Iris pigment epithelial cell (primary cell): ENCODE data around the gene PCSK2.

Source experiments
- DNase-seq: peaks from one replicate; pipeline ENCODE4 v3.0.0-alpha.2; 2011; ENCODE audit warnings: low read depth

Gene PCSK2

DNA sequence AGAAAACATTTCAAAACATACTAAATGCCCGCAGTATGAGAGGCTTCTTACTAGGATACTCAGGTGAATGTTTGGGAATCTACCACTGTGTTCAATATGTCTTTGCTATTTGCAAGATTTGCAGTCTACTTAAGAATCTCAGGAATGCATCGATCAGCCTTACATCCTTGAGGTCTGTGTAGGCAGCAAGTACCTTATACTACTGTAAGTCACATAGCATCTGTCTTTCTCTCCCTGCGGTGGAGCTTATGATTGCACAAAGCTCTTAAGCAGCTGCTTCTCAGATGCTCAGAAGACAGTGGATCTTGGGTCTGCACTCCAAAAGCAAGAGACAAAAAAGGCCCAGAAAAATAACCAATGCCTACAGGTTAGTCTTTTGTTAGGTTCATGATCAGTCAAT lies 21.4 kb downstream of the PCSK2 start:
- no peak for DNase-seq

DNA sequence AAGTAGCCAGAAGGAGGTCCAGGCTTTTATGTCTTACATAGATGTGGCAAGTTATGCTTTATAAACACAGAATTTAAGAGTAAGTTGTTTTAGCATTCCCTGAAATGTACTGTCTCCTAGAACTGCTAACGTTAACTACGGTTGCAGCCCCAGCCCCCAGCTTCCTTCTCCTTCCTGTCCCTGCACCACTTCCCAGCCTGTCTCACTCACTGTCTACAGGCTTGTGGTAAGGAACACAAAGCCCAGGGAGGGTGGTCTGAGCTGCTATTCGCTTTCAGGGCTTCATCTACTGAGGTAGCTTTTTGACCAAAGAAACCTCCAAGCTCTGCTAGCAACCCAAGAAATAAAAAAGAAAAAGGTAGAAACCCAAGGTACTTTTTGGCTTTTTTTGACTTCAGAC lies 35.9 kb downstream of the PCSK2 start:
- DNase-seq, result no peak

DNA sequence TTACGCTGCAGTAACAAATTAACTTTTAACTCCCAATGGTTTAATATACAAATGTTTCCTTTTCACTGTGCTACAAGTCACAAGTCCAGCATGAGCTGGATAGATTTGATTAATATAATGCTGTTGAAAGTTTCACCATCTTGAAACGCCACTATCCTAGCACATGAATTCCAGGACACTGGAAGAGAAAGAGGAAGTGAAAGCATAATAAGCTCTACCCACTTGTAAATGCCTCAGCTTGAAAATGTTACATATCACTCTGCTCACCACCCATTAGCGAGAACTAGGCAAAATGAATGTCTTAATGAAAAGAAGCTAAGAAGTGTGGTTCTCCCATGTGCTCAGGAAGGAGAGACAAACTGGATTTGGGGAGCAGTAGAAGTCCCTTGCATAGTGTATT lies 46.9 kb downstream of the PCSK2 start:
- no peak for DNase-seq

DNA sequence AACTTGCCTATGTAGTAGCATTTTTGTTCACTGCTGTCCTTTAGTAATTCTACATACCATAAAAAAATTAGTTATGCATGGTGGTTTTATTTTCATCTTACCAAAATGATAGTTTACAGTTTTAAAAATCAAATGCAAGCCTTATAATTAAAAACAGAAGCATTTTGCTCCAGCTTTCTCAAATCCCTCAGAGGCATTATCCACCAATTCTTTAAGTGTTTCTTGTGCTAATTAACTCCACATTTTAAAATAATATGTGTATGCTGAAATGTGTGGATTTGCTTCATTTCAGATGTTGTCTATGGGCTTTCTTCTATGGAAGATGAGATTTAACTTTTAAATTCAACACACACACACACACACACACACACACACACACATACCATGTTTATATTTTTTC lies 49.3 kb downstream of the PCSK2 start:
- DNase-seq, result no peak

DNA sequence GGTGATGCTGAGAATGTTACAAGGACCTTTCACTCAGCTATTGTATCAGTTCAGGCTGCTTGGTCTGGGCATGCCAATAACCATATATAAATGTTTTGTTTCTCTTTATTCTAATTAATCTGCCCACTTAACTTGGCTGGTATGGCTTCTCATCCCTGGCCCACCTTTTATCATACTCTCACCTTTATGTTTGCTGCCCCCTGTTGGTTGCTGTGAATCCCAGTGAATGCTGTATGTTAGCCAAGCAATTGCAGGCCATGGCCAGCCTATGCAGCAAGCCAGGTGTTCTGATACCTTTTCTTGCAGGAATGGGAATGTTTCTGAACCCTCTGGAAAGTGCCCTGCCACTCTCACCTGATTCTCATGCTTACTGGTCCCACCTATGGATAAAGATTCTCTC lies 54.6 kb downstream of the PCSK2 start:
- DNase-seq, result peak; percentile 1

DNA sequence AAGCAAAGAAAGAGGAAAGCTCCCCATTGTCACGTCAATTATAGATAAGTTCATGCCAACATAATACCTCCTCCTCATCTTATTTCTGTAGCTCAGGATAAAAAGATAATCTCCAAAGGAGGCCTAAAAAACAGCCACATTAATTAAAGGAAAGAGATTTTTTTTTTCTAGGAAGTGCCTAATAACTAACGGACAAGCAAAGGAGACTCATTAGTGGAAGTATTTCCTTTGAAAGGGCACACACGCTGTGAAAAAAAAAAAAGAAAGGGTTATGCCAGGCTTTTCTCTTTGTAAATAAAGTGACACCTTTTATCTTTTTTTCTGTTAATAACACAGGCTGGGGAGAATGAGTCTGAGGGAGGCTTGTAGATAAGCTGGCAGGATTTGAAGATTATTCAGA lies 55.7 kb downstream of the PCSK2 start:
- no peak for DNase-seq

DNA sequence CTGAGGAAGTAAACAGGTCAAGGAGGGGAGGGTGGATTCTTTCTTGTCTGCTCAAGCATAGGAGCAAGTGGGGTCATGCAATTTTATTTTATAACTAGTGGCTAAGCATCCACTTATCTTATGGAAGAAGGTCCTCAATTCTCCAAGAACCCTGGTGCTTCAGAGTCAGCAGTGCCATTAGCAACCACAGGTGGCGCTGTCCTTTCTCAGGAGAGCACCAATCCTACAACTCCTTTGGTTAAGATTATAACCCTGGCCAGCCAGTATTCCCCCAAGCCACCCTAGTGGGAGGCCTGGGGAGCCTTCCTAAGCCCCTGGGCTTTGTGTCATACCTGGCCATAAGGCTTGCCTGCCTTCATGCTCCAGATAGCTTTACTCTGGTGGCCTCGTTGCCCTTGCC lies 60.7 kb downstream of the PCSK2 start:
- no peak for DNase-seq

DNA sequence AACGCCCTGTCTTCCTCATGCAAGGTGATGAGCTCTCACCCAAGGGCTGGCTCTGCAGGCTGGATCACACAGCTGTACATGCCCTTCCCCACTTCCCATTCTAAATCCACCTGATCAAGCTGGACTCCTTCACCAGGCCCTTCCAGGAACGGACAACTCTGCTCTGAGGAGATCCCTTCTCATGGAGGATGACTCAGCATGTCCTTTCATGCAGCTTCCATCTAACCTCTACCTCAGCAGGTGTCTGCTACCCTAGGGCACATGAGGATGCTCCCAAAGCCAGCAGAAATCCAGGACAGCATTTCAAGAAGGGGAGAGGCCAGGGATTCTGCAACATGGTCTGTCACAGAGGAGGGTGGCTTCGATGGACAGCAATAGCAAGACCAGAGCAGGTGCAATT lies 61.2 kb downstream of the PCSK2 start:
- no peak for DNase-seq

DNA sequence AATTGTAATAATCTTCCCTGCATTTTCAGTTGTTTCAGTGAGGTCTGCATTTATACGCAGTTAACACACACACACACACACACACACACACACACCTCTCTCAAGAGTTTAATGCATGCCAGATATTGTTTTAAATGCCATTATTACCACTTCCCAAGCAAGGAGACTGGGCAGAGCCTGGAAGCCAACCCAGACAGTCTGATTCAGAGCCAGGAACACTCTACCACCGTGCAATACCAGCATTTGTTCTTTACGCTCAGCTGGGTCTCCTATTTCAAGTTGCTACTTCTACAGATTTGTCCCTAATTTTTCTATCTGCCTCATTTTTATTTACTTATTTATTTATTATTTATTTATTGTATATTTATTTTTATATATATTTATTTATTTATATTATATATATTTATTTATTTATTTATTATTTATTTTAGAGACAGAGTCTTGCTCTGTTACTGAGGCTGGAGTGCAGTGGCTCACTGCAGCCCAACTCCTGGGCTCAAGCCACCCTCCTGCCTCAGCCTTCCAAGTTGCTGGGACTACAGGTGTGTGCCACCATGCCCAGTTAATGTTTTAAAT lies 68.4 kb downstream of the PCSK2 start:
- no peak for DNase-seq

DNA sequence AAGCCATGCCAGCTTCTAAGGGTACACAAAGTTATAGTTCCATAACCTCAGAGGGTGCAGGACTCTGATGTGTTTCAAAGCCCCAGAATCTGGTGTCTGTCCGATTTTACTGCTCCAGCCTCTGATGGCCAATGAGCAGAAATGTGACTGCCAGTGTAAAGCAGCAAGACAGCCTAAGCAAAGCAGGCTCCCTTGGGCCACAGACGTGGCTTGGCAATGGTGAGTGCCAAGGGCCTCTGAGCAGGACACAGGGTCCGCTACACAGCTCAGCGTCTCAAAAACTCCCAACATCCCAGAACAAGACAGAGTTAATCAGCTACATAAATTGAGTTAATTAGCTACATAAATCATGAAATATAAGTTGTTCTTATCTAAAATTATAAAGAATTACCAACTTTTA lies 69.2 kb downstream of the PCSK2 start:
- no peak for DNase-seq

DNA sequence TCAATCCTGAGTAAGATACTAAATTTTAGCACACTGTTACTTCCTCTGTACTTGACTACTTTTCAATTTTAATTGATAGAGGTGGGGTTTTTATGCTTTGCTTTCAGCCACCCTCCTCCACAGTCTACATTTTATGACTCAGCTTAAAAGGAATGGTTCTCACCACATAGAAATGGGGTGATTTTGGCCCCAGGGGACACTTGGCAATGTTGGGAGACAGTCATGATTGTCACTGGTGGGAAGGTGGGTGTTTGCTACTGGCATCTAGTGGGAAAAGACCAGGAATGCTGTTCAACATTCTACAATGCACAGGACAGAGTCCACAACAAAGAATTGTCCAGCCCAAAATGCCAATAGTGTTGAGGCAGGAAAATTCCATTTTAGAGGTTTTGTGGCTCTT lies 71.3 kb downstream of the PCSK2 start:
- no peak for DNase-seq

DNA sequence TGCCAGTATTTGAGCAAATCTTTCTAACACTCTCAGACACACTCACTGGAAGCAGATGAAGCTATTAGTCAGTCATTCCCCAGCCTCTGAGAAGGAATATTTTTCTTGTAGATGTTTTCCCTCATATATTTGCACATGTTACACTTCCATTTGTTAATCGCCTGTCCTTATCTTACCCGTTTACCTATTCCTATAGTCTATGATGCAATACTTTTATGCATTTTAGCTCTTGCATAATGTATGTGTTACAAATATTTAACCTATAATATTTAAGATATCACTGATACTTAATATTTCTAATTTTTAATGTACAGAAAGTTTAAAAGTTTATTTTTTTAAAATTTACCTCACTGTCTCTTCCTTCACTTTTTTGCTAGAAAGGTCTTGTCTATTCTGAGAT lies 71.9 kb downstream of the PCSK2 start:
- no peak for DNase-seq

DNA sequence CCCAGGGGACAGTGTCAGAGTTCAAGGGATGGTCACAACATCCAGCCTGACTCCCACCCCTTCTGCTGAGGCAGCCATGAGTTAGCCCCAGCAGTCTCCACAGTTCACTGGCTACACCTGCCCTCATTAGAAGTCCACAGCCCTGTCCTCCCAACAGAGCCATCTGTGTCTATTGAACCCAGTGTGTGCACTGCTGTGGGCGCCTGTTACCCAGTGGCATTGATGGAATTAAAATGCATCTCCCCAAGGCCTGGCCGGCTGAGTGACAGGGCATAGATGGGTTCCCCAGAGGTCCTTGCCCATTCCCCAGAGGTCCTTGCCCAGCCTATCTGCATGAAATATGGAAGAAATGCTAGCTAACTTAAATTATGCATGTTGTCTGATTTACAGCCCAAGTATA lies 73.3 kb downstream of the PCSK2 start:
- DNase-seq, result no peak

DNA sequence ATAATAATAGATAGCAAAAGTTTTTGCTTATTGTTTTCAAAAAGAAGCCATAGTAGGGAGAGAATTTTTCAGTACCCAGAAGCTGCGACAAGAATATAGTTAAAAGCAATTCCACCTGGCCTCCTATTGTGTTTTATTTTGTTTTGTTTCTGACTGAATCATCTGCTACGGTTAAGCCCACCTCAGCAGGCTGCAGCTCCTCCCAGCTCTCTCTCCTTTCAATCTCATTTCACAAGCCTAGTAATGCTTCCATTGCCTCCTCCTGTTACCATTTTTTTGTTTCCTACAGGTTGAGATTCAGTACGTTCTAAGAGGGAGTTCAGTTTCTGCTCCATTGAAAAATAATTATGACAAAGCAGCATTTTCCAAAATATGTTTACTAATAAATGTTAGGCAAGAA lies 77.9 kb downstream of the PCSK2 start:
- DNase-seq, result no peak

DNA sequence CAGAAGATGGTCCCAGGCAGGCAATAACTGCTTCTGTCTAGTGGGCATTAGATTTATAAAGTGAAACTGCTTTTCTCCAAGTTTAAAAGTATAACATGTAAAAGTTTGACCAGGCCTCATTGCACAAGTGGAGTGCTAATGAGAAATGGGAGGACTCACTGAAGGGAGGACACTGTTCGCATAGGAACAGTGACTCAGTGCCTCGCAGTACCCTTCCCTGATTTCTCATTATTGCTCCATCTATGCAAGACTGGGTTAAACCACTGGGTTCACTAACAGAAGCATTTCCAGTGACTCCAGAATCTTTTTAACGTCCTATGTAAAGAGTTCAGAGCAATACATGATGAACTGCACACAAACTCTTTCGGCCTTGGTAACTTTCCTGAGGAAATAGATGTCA lies 79.6 kb downstream of the PCSK2 start:
- DNase-seq, result no peak

DNA sequence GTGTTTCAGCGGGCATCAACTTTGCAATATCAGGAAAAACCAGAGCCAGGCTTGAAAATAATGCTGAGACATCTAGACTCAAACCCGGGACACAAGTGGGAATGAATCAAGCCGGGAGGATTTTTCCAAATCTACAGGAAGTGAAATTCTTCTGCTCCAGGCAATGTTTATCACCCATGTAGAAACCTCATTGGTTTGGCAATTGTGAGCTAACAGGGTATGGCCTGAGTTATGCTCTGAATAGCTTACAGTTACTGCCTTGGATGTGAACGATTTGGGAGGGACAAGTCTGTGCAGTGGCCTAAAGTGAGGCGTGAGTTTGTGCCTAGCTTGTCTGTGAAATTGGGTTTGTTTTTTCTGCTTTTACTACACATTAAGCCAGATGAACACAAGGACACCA lies 87.4 kb downstream of the PCSK2 start:
- DNase-seq, result no peak

DNA sequence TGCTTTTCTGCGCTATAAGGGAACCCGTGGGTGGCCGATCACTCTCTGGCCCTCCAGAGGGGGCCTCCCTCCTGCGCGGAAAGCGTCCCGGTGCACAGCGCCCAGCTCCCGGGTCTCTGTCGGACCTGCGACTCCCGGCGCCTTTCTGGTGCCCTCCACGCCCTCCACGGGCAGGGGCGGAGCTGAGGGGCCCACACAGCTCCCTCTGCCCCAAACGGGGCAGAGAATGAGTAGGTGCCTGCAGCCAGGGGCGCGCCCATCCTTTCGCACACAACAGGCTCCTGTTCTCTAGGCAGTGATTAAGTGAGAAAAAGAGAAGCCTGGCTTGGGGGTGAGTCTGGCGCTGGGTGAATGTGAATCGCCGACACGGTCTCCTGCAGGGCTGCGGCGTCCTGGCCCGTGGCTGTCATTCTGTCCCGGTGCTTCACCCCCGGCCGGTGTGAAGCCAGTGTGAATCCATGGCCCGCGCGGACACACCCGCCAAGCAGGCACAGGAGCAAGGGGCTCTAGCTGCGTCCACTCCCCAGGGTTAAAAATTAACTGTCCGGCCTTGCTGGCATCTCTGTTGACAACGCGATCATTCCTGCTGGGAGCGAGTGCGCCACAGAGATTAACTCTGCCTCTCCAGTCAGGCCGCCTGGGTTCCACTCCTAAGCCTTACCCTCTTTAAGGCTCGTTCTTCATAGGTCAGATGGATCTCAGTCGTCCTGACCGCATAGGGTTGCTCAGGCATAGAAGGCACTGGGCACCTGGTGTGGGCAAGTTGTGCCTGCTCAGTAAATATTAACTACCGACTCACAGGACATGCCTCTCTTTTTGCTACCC lies 88.8 kb downstream of the PCSK2 start:
- no peak for DNase-seq

DNA sequence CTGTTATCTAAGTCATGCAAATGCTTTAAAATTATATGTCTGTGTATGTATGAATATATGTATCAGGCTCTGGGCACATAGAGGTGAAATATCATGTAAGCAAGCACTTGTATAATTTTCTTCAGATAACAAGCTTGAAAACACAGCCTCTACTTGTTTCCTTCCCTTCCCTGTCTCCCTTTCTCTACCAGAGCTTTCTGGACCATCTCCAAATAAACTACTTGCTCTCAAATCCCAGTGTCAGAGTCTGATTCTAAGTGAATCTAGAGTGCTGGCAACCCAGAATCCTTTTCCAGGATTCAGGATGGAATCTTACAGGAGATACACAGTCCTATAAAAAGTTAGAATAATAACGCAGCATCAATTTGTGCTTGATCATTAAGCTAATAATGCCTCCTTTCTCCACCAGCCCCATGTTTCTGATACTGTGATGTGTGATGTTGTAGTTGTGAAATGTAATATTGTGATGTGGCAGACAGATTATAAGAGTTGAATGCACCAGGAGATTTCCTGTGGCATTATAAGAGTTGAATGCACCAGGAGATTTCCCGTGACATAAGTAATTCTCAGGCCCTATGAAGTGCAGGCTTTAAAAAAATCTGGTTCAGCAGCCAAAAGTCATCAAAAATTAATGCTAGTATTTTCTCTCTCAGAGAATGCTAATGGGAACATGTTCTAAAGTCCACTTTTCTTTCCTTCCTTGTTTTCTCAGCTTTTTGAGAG lies 89.6 kb downstream of the PCSK2 start:
- no peak for DNase-seq

DNA sequence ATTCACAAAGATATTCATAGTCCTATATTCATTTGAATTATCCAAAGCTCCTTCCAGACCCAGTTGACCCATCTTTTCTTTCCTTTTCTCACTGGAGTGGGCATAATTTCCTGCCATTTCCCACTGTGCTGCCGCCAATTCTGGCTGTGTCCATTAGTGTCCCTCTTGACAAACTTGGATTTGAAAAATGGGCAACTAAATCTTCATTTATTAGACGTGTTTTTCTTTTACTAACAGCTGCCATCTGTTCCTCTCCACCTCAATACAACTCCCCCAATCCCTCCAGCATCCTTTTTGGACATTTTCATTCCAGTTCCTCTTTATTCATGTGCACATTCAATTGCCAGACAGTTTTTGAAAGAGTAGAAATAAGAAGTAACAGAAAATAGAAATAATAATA lies 90.5 kb downstream of the PCSK2 start:
- no peak for DNase-seq

DNA sequence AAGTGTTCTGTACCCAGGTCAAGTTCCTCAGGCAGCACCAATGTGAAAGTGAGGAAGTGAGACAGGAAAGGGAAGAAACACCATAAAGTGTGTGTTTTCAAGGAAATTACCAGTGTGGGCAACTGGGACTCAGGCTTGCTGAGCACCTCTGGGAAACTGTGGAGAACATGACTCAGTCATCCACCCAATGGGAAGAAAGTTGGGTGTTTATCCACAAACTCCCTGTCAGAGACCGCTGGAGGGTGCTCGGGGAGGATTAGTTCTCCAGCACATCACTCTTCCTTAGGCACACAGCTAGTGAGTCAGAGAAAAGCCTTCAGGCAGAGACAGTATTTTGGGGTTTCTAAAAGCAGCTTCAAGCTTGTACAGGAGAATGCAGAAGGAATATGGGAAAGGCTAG lies 93.6 kb downstream of the PCSK2 start:
- no peak for DNase-seq

DNA sequence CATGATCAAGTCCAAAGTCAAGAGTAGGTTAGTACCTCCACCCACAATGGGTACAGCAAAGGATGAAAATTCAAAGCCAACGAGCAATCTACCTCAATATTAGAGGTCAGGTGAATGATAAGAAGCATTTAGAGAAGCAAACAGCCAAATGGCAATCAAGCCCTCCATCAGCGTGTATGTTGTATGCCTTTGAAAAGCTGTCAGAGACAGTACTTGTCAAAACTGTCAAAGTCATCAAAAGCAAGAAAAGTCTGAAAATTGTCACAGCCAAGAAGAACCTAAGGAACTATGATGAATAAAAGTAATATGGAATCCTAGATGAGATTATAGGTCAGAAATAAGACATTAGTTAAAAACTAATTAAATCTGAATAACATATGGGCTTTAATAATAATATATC lies 99.3 kb downstream of the PCSK2 start:
- no peak for DNase-seq

DNA sequence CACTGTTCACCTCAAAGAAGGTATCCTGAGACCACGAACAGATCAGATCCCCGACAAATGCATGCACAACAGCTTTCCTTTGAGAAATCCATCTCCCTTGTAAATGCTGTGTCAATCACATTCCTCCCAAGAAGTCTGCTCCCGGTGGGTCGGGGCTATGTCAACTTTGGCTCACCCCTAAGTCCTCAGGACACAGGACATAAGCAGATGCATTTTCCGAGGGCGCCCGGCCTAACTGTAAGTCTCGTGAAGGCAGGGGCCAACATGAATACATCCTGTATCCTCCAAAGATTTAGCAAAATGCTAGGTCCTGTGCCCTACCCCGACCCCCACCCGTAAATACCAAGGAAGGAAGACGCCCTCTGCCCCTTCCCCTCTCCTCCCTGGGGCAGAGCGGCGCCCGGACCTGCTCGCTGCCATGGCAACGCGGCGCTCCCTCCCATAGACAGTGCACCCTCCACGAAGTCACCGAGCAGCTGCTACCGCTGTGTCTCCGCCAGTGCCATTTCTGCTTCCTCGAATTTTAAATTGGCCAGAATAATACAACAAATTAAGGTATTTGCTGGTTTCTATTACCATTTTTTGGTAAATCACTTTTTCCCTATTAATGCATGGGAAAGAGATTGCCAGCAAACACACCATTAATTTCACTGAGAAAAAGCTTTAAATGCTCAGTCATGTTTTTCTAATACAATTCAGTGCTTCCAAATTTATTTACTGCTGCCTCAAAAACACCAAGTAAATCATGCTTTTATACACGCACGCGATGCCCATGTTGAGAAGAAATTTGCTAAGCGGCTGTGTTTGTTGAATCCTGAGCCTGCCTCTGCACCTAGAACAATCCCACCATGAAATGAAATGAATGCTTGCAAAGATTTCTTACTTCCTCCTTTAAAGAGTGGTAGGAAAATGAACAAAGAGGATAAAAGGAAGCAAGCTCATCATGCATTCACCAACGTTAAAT lies 100.6 kb downstream of the PCSK2 start:
- no peak for DNase-seq
